Stimulated activated CD4-positive, alpha-beta T cell treated with anti-CD3 and anti-CD28 coated beads, TNF-alpha, amount 100 ng/mL, for 1 hour (primary cell): ENCODE results near the gene HK1.
"Not testable (repeated sequence)": the region's sequence is repeated elsewhere in the genome, so short reads cannot be mapped to it uniquely, and the experiment has no call there.

ENCODE experiments used
- DNase-seq, 3 donors: peaks; one replicate each; pipeline ENCODE4 v3.0.0-alpha.2; 2020; ENCODE audit warnings: low read depth in 3 of 3, low spot score in 1 of 3

Gene HK1

GRCh38 chr10:69327463-69328379, 49.4 kb downstream of the HK1 start:
- DNase-seq, result peak in 1 of 3 donors; percentile 25

- DNase-seq, result no peak
Measured at GRCh38 chr10:69328380-69328735, 50.1 kb downstream of the HK1 start.

DNA sequence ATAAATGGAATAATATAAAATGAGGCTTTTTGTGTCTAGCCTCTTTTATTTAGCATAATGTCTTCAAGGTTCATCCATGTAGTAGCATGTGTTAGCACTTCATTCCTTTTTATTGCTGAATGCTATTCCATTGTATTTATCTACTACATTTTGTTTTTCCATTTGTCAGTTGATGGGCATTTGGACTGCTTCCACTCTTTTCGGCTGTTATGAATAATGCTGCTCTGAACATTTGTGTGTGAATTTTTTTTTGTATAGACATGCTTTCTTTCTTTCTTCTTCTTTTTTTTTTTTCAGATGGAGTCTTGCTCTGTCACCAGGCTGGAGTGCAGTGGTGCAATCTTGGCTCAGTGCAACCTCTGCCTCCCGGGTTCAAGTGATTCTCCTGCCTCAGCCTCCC, 50.6 kb downstream of the HK1 start:
- not testable (repeated sequence) for DNase-seq

GRCh38 chr10:69329721-69330178, 51.5 kb downstream of the HK1 start:
- no peak for DNase-seq

DNA sequence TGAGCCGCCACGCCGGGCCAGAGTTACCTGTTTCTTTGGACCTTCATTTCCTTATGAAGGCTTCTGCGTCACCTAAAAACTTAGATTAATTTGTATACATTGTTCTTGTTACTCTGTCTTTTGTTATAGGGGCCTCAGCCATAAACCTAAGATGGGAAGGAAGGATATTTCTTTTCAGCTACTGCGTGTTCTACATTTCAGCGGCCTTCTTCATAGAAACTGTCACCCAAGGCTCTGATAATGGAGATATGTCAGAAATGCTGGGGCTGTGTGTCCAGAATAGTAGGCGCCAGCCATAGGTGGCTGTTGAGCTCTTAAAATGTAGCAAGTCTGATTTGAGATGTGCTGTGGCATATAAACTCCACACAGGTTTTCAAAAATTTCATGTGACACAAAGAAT, 52.9 kb downstream of the HK1 start:
- no peak for DNase-seq

DNA sequence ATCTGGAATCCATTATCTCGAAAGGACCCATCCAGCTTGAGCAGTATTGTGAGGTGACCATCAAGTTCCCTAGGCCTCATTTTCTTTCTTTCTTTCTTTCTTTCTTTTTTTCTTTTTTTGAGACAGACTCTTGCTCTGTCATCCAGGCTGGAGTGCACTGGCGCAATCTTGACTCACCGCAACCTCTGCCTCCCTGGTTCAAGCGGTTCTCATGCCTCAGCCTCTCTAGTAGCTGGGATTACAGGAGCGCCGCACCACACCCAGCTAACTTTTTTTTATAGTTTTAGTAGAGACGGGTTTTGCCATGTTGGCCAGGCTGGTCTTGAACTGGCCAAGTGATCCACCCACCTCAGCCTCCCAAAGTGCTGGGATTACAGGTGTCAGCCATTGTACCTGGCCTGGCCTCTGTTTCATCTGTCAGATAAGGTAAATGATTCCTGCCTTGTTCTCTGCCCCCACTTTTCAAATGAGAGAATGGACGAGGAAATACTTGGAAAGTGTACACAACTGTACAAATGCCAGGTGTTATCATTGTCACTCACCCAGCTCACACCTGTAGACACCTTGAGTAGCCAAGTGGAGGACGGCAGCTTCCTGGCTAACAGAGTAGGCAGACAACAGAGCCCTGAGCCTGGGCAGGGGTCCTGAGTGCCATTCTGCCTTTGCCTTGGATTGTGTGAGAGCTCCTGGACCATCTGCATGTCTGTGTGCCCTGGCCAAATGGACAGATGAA, 54.1 kb downstream of the HK1 start:
- no peak for DNase-seq

DNA sequence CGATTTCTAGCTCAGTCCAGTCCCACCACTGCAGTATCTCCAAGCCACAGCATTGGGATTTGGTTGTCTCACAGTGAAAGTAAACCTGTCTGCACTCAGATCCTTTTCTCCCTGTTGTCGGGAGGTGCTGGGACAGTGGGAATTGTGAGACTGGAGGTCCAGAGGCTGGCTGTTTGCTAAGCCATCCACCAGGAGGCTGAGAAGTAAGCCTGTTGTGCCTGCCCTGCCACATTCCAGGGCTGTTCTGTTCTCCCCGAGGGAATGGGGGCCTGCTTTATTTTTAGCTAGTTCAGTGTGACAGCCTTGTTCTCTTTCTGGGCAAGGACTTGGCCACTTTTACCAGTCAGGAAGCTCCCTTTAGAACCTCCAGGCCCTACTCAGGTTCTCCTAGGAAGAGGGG, 54.9 kb downstream of the HK1 start:
- no peak for DNase-seq

GRCh38 chr10:69333865-69334301, 55.6 kb downstream of the HK1 start:
- not testable (repeated sequence) for DNase-seq

GRCh38 chr10:69334302-69335062, 56.2 kb downstream of the HK1 start:
- DNase-seq, result no peak

- DNase-seq, result no peak
Measured at GRCh38 chr10:69335063-69335587, 56.8 kb downstream of the HK1 start.

GRCh38 chr10:69335613-69336012, 57.3 kb downstream of the HK1 start:
- no peak for DNase-seq

- no peak for DNase-seq
Measured at GRCh38 chr10:69336952-69337295, 58.6 kb downstream of the HK1 start.

GRCh38 chr10:69337296-69338132, 59.2 kb downstream of the HK1 start:
- no peak for DNase-seq

- DNase-seq, result no peak
Measured at GRCh38 chr10:69338133-69338456, 59.8 kb downstream of the HK1 start.

DNA sequence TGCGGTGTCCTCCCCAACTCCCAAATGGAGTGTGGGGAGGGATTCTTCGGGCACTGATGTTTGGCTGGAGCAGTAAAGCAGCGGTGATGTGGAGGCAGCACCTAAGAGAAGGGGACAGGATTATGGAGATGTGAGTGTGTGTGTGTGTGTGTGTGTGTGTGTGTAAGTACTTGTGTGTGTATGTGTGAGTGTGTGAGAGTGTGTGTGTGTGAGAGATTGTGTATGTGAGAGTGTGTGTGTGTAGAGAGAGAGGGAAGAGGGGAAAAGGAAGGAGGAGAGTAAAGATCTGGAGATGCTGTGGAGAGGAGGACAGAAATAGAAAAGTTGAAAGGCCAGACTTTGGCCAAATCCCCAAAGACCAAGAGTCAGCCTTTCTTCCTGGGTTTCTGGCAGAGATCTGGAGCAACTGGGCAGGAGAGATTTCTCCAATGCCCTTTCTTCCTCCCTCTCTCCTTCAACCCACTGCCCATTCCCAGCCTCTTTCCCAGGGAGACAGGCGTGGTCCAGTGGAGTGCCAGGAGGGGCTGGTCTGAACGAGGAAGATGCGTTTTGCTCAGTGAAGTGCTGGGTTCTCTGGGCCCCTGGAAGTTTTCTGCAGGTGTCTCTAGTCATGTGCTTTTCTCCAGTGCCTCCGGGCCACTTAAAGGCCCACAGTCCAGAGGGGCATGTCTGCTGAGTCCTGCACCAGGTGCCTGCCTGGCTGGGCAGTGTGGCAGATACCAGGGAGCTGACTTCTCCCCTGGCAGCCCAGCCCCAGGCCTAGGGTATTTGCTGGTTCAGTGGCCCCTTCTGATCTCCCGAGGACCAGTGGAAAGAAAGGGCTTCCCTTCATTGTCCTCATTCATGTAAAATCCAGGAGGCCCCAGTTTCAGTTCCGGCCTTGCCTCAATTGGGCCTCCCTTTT, 60.5 kb downstream of the HK1 start:
- no peak for DNase-seq

DNA sequence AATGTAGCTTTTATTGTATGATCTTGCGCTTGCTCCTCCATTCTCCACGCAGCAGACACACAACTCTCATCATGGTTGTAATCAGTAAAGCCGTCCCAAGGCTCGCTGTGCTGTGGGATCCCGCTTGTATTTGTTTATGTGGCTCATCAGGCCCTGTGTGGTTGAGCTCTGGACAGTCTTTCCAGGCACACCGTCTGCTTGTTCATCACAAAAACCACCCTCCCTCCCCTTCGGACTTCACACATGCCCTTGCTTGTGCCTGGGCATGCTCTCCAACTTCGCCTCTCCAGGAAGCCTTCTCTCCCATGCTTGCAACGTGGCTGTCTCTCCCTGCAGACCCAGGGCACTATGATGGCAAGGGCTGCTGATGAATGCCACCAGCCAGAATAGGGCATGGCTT, 62.4 kb downstream of the HK1 start:
- no peak for DNase-seq

DNA sequence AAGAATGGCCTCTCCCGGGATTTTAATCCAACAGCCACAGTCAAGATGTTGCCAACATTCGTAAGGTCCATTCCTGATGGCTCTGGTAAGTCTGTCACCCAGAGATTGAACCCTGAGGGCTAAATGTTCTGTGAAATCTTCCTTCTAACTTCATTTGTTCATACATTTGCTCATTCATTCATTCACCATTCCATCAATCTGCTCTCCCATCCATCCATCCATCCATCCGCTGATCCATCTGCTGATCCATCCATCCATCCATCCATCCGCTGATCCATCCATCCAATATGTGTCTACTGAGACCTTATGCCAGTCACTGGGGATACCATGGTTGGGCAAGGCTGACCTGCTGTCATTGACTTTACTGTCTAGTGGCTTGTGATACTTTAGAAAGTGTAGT, 65.6 kb downstream of the HK1 start:
- DNase-seq, result no peak

DNA sequence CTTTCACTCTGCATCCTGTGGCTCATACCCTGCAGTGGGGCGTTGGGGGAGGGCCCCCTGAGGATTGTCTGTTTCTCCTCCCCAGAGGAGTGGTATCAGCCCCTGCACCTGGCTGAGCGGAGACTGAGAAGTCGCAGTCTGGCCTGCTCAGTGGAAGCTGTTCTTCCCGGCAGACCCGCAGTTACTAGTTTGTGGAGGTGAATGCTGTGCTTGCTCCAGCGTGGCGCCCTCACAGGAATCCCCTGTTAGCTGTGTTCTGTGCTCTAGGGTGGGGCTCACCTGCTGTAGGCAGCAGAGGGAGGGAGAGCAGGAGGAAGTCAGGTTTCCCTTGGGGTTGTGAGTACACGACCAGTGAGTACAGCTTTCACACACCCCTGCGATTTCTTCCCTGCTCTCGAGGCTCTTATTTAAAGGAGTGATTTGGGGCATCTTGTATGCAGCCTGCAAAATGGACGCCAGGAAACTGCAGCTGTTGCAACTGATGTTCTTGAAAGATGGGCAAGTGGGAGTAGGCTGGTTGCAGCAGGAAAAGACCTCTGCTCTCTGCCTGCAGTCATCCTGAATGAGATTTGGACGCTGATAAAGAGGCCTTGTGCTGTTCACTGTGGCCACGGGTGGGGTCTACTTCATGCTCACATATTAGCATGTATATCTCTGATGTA, 66.4 kb downstream of the HK1 start:
- no peak for DNase-seq

DNA sequence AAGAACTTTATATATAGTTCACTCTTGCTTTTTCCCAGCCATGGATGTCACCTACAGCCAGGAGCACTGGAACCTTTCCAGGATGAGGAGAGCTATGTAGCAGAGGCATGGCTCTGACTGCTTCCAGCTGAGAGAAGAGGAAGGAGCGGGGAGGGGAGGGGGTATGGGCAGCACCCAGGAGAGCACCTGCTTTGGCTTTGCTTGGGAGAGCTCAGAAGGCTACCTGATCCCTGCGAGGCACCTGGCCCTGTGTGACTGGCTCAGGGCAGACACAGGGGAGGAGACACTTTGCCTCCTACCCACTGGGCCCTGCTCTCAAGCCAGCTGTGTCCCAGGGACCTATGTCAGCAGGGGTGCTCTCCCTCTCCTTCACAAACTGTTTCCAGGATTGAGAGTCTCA, 67.1 kb downstream of the HK1 start:
- DNase-seq, result no peak
